Gastrocnemius medialis (tissue), 4 donors: Measurements from ENCODE around the gene NRG2. TPM values are rescaled to one million over a fixed set of nuclear protein-coding genes. Genes with fewer than 3 reads are reported as not detected.

Source experiments
- ATAC-seq, 2 donors: fragments of 150-250 bp; one replicate each; pipeline ENCODE4 v1.9.1; 2016
- DNase-seq, 2 donors: peaks; one replicate each; pipeline ENCODE4 v3.0.0-alpha.2; 2019
- H3K27ac ChIP-seq, 4 donors: fragments of 200-600 bp; sonication (generic); 1 replicate in 1 of 4; 2 replicates in 3 of 4; pipeline ENCODE4 v1.5.1; 2016 to 2018; ENCODE audit warnings: mild to moderate bottlenecking in 2 of 4, moderate library complexity in 1 of 4
- H3K27me3 ChIP-seq, 3 donors: fragments of 200-600 bp; sonication (generic) in 2 of 3; 1 replicate in 1 of 3; 2 replicates in 2 of 3; pipeline versions ENCODE4 v1.5.1 to v1.6.0; 2016 to 2019; ENCODE audit warnings: mild to moderate bottlenecking in 1 of 3, moderate library complexity in 1 of 3
- H3K36me3 ChIP-seq, 2 donors: fragments of 200-600 bp; sonication (generic) in 1 of 2; one replicate each; pipeline ENCODE4 v1.5.1; 2017 to 2018
- H3K4me1 ChIP-seq, 2 donors: fragments of 200-600 bp; sonication (generic) in 1 of 2; one replicate each; pipeline ENCODE4 v1.5.1; 2016 to 2017; ENCODE audit warnings: mild to moderate bottlenecking in 2 of 2
- H3K4me3 ChIP-seq, 4 donors: fragments of 200-600 bp; sonication (generic) in 3 of 4; 1 replicate in 1 of 4; 2 replicates in 3 of 4; pipeline ENCODE4 v1.5.1; 2016 to 2019; ENCODE audit warnings: mild to moderate bottlenecking in 2 of 4
- H3K9me3 ChIP-seq, 3 donors: fragments of 200-600 bp; sonication (generic) in 2 of 3; 1 replicate in 1 of 3; 2 replicates in 2 of 3; pipeline ENCODE4 v1.5.1; 2016 to 2019
- POLR2A ChIP-seq, 2 donors: fragments of 450-650 bp; IDR thresholded peaks; one replicate each; pipeline ENCODE4 v1.6.1; 2017; ENCODE audit warnings: antibody characterized with exemption in 2 of 2, mild to moderate bottlenecking in 2 of 2, moderate library complexity in 2 of 2
- in situ Hi-C, 4 donors: fragments of 200-750 bp; cut with MboI; loops; one replicate each; pipeline versions ENCODE4 v1.15.0 to v1.8.0; 2017; ENCODE audit warnings: low sequenced_read_pairs in 4 of 4
- intact Hi-C: fragments of 100-400 bp; cut with DNase I; formaldehyde crosslinking; loops from one replicate; pipeline ENCODE4 v1.15.1; 2023; ENCODE audit warnings: low total_unique reads
- total RNA-seq, 4 donors: library from RNA; depleted of rRNA; stranded (reverse); fragments of >200 nt; gene quantifications; one replicate each; pipeline versions ENCODE4 v1.1.0 to v1.2.3, GENCODE V29; 2016
- TF ChIP-seq, protein P1 (sequence below), 5 experiments: fragments of 450-650 bp in 3 of 5; fragments of 200-600 bp in 2 of 5; sonication (generic) in 2 of 5; IDR thresholded peaks in 4 of 5; conservative IDR thresholded peaks in 1 of 5; 1 replicate in 4 of 5; 2 replicates in 1 of 5; pipeline ENCODE4 v1.5.1; 2016 to 2019; ENCODE audit warnings: antibody characterized with exemption in 5 of 5, mild to moderate bottlenecking in 3 of 5, moderate library complexity in 3 of 5

The NRG2 gene
- total RNA-seq, 4 donors from 2014 or later: 10.3 to 28.8 (median 20.0) TPM

DNA sequence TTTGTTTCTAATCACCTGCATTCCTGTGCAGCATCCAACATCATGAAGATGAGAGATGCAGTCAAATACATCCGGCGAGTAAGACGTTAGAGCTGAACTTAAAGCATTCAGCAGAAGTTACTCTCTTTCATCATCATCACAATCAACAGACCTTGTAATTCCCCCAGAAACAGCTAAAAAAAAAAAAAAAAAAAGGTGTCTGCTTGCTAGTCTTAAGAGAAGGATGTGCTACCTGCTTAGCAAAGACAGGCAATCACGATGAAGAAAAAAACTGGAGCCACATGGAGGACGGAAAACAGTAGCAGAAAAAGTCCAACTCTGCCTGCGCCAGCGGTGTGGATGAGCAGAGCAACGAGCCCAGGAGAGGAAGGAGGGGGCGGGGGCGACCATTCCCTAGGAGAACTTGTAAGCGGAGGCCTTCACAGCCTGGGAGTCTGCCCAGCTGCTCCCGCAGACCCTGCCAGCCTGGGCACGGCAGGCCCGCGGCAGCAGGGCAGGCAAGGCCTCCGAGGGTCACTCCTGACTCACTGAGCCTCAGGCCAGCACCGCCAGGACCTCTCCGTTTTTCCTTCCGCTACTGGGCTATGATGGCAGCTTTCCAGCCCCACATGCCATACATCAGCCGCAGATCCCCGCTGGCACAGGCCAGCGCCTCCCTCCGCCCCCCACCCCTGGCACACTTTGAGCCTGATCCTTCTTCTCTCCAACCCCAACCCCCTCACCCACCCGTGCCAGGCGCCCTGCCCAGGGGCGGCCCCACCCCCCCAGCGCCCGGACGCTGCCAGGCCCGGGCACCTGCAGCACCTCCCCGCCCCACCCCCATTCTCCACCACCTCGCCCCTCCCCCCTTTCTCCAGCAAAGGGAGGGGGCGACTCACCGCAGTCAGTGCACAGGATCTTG lies 1.4 kb downstream of the NRG2 start:
- intact Hi-C loops (loop anchor here (1.0 to 10.0 kb wide), 4 partner anchors 41 to 157 kb away; no protein-coding TSS in a partner anchor), in situ Hi-C loops (no loop called here)
- H3K27ac ChIP-seq: peak overlapping the region; percentile 98 to 99 (median 98)
- H3K27me3 ChIP-seq: no peaks in the 10 kb centered on the region
- H3K9me3 ChIP-seq: no peaks in the 10 kb centered on the region
- H3K4me3 ChIP-seq: peak overlapping the region; percentile 82 to 97 (median 87)
- no peaks in the 10 kb centered on the region for H3K36me3 ChIP-seq
- TF ChIP-seq POLR2A (IDR thresholded peaks at IDR 0.05): peak; percentile 70 to 78
- TF ChIP-seq, protein P1, sequence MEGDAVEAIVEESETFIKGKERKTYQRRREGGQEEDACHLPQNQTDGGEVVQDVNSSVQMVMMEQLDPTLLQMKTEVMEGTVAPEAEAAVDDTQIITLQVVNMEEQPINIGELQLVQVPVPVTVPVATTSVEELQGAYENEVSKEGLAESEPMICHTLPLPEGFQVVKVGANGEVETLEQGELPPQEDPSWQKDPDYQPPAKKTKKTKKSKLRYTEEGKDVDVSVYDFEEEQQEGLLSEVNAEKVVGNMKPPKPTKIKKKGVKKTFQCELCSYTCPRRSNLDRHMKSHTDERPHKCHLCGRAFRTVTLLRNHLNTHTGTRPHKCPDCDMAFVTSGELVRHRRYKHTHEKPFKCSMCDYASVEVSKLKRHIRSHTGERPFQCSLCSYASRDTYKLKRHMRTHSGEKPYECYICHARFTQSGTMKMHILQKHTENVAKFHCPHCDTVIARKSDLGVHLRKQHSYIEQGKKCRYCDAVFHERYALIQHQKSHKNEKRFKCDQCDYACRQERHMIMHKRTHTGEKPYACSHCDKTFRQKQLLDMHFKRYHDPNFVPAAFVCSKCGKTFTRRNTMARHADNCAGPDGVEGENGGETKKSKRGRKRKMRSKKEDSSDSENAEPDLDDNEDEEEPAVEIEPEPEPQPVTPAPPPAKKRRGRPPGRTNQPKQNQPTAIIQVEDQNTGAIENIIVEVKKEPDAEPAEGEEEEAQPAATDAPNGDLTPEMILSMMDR (IDR thresholded peaks at IDR 0.05 in 4 of 5, conservative IDR thresholded peaks at IDR 0.05 in 1 of 5): no peak
- H3K4me1 ChIP-seq: peaks cover 31 to 37% of the 10 kb centered on the region in 2 donors
- DNase-seq (peak; percentile 88 to 95), ATAC-seq (peak; percentile 49 to 62)

DNA sequence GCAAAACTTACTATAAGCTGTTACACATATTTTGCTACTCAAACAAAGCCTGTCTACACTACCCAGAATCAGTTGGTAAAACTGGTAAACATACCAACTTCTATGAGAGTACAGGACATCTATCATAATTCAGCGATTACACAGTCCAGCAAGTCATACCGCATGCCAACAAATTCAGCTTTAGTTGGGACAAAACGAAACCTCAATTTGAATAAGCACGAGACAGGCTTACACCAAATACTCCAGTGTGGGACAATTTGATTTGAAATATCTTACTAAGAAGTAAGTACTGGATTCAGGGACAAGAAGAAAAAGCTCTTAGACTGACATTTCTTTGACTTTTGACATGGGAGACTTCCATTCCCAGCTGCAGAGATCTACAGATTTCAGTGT lies 2.0 kb downstream of the NRG2 start:
- peak overlapping the region; percentile 98 to 99 (median 98) for H3K27ac ChIP-seq
- ATAC-seq: peak in 1 of 2 donors; percentile 21
- DNase-seq: peak in 1 of 2 donors; percentile 14
- in situ Hi-C loops (no loop called here), intact Hi-C loops (loop anchor here (10.0 kb wide), 1 partner anchor 156 kb away; no protein-coding TSS in a partner anchor)
- H3K4me3 ChIP-seq: peak overlapping the region; percentile 82 to 97 (median 87)
- peaks cover 37 to 43% of the 10 kb centered on the region in 2 donors for H3K4me1 ChIP-seq
- TF ChIP-seq, protein P1 (IDR thresholded peaks at IDR 0.05 in 4 of 5, conservative IDR thresholded peaks at IDR 0.05 in 1 of 5): no peak
- TF ChIP-seq POLR2A (IDR thresholded peaks at IDR 0.05): no peak
- H3K36me3 ChIP-seq: no peaks in the 10 kb centered on the region
- H3K9me3 ChIP-seq: no peaks in the 10 kb centered on the region
- no peaks in the 10 kb centered on the region for H3K27me3 ChIP-seq

GRCh38 chr5:140040358-140040757 lies 2.7 kb downstream of the NRG2 start:
- Histone ChIP-seq H3K4me1 (peaks cover 44 to 51% of the 10 kb centered on the region in 2 donors), H3K4me3 (peak overlapping the region; percentile 82 to 97 (median 87)), H3K36me3 (no peaks in the 10 kb centered on the region), H3K9me3 (no peaks in the 10 kb centered on the region), H3K27ac (peak overlapping the region; percentile 98 to 99 (median 98)), H3K27me3 (no peaks in the 10 kb centered on the region)
- TF ChIP-seq, protein P1 (IDR thresholded peaks at IDR 0.05 in 4 of 5, conservative IDR thresholded peaks at IDR 0.05 in 1 of 5): no peak
- TF ChIP-seq POLR2A (IDR thresholded peaks at IDR 0.05): no peak
- peak in 1 of 2 donors; percentile 13 for ATAC-seq
- in situ Hi-C loops (no loop called here), intact Hi-C loops (loop anchor here (10.0 kb wide), 1 partner anchor 156 kb away; no protein-coding TSS in a partner anchor)
- DNase-seq: peak in 1 of 2 donors; percentile 27

DNA sequence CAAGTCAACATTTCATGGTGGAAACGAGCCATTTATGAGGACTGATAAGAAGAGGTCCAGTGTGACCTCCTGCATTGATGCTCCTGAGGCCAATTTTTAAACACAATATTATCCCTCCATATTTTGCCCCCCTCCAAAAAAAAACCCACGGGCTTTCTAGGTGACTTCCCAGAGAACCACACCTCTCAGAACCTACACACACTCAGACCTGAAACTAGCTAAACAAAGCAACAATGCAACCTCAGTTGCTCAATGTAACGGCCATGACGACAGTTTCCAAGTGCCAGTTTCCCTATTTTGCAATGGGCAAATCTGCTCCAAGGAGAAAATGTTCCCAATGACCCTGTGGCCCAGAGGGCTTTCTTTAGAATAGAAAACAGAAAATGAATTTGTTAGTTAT lies 3.5 kb downstream of the NRG2 start:
- peak; percentile 46 to 64 for TF ChIP-seq POLR2A (IDR thresholded peaks at IDR 0.05)
- TF ChIP-seq, protein P1 (IDR thresholded peaks at IDR 0.05 in 4 of 5, conservative IDR thresholded peaks at IDR 0.05 in 1 of 5): no peak
- ATAC-seq (peak; percentile 58 to 66), DNase-seq (peak; percentile 62 to 81)
- H3K9me3 ChIP-seq: no peaks in the 10 kb centered on the region
- peaks cover 49 to 53% of the 10 kb centered on the region in 2 donors for H3K4me1 ChIP-seq
- H3K27ac ChIP-seq: peak overlapping the region; percentile 98 to 99 (median 98)
- intact Hi-C loops: loop anchor here (2.0 kb wide), 1 partner anchor 21 kb away; no protein-coding TSS in a partner anchor
- no peaks in the 10 kb centered on the region for H3K36me3 ChIP-seq
- in situ Hi-C loops: no loop called here
- peak overlapping the region; percentile 82 to 97 (median 87) for H3K4me3 ChIP-seq
- no peaks in the 10 kb centered on the region for H3K27me3 ChIP-seq
